HG03066 (cell line): ENCODE data around the gene PPCDC.

Experiments
- ATAC-seq: cut with Tn5 transposase; IDR thresholded peaks from one replicate; pipeline ENCODE4 v1.9.1; 2021; ENCODE audit warnings: low read depth; ENCODE audit not compliant: unreplicated experiment

PPCDC gene

GRCh38 chr15:75008629-75009326 lies 14.6 kb upstream of the PPCDC start:
- peak; percentile 90 for ATAC-seq

GRCh38 chr15:75016431-75016830 lies 7.0 kb upstream of the PPCDC start:
- ATAC-seq, result no peak

GRCh38 chr15:75019916-75020315 lies 3.5 kb upstream of the PPCDC start:
- ATAC-seq, result no peak

GRCh38 chr15:75021341-75021740 lies 2.0 kb upstream of the PPCDC start:
- ATAC-seq, result no peak

DNA sequence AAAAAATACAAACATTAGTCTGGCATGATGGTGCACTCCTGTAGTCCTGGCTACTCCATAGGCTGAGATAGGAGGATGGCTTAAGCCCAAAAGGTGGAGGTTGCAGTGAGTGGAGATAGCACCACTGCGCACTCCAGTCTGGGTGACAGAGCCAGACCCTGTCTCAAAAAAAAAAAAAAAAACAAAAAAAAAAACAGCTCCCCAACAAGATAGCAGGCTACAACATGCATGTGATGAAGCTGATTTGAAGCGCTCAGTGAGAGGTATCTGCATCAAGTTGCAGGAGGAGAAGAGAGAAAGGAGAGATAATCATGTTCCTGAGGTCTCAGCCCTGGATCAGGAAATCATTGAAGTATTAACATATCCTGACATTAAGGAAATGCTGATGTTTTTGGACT lies 608 bp upstream of the PPCDC start:
- no peak for ATAC-seq

DNA sequence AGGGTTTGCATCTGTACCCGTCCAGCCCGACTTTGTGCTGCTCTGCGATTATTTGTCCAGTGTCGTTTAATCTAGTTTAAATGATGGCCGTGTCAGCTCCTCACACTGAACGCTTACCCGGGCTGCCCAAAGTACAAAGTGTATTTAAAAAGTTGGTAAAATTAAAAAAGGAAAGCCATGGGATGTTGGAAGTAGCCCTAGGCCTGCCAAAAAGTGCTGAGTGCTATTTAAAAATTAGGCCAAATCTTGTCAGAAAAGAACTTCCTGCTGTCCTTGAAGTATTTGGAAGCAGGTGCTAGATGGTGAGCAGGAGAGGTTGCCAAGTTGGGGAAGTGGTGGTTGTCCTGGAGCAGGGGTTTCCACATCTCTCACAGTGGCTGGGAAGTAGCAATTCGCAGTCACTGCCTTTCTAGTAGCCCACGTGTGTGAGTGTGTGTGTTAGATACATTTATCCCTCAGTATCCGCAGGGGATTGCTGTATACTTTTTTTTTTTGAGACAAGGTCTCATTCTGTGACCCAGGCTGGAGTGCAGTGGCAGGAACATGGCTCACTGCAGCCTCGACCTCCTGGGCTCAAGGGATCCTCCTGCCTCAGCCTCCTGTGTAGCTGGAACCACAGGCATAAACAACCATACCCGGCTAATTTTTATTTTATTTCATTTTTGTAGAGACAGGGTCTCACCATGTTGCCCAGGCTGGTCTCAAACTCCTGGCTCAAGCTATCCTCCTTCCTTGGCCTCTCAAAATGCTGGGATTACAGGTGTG lies 664 bp downstream of the PPCDC start:
- ATAC-seq, result no peak

DNA sequence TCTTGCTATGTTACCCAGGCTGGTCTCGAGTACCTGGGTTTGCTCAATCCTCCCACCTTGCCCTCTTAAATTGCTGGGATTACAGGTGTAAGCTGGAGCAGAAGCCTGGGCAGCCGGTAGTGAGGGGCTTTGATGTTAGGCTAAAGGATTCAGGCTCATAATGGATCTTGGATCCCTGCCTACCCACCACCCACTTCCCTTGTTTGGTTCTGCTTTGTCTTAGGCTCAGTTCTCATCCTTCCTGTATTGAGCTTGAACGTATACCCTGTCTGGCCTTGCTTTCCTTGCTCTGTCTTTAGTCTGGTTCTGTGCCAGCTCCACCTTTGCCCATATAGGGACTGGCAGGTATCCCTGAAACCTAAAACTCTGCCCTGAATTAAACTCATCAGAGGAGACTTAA lies 1.7 kb downstream of the PPCDC start:
- ATAC-seq, result no peak

GRCh38 chr15:75025548-75026260 lies 2.3 kb downstream of the PPCDC start:
- ATAC-seq, result no peak

DNA sequence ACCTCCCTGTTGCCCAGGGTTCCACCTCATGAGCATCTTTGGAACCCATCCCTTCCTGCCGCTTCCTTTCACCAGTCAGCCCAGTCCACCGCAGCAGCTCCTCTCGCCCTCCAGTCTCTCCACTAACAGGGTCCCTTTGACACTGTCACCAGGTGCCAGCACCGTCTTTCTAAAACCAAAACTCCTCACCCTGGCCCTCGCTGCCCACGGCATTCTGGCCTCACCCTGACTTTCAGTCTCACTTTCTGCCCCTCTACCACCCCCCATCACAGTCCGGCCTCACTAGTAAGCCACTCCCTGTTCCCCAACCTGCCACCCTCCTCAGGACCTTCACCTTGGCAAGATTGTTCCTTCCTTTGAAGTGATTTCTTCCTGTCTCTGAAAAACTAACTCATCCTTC lies 4.2 kb downstream of the PPCDC start:
- ATAC-seq, result no peak

- ATAC-seq, result no peak
Measured at GRCh38 chr15:75028991-75029377, 5.6 kb downstream of the PPCDC start.

- ATAC-seq, result no peak
Measured at GRCh38 chr15:75029378-75030022, 6.1 kb downstream of the PPCDC start.

- ATAC-seq, result no peak
Measured at GRCh38 chr15:75030023-75030413, 6.6 kb downstream of the PPCDC start.

- no peak for ATAC-seq
Measured at GRCh38 chr15:75030424-75030823, 7.0 kb downstream of the PPCDC start.

DNA sequence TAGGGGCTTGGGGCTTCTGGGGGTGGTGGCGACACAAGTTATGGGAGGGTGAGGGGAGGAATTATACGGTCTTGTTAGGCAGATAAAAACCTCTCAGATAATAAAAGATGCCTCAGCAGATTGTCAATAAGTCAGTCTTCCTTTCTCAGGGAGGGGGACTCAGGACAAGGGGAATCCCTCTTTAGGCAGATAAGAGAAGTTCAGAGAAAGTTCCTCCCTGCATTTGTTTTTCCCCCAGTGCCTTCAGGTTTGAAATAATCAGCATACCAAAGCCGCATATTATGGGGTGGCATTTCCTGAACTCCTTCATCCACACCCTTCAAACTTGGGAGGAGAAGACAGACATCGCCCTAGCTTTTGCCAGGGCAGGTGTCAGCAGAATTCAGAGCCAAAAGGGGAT lies 8.5 kb downstream of the PPCDC start:
- ATAC-seq, result no peak

GRCh38 chr15:75032395-75032794 lies 9.0 kb downstream of the PPCDC start:
- no peak for ATAC-seq

- no peak for ATAC-seq
Measured at GRCh38 chr15:75033809-75034208, 10.4 kb downstream of the PPCDC start.

GRCh38 chr15:75034615-75035014 lies 11.2 kb downstream of the PPCDC start:
- no peak for ATAC-seq

DNA sequence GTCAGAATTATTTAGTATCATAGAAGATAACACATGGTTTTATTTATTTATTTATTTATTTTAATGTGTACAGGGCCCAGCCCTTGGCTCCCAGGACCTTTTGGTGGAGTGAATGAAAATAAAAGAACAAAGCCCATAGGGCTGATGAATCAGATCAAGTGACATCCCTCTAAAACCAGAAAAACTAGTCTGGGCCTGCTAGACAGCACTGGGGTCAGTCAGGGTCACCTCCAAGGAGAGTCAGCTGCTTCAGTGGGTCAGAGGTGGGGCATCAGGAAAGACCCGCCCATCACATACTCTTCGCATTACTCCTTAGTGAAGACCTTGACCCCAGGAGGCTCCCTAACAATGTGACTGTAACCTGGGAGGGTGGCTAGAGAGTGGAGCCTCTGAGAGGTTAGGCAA lies 12.8 kb downstream of the PPCDC start:
- ATAC-seq, result no peak

GRCh38 chr15:75037685-75038084 lies 14.3 kb downstream of the PPCDC start:
- ATAC-seq, result no peak

DNA sequence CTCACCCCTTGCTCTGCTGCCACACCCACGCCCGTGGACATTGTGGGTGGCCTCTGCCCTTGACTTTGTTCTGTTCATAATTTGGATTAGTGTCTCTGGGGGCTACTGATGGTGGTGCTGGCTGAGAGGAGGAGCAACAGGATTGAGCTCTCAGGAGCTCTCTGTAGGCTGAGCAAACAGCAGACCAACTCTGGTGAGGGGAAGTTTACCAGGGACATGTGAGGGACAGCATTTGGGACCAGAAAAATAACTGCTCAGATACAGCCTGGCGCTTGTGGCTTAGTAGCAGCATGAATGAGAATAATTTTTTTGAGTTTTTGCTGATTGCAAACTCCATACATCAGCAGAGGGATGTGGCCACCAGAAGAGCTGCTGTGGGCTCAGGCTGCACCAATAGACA lies 14.8 kb downstream of the PPCDC start:
- no peak for ATAC-seq
